ENCODE measurements around the gene ATP4B. TPM values are rescaled to one million over a fixed set of nuclear protein-coding genes. Genes with fewer than 3 reads are reported as not detected.

Gene ATP4B
- total RNA-seq, 4 donors from 2014 or later: not detected

- Histone ChIP-seq H3K27me3 (peaks cover 0 to 10% (median 0%) of the 10 kb centered on the region in 4 donors), H3K36me3 (no peaks in the 10 kb centered on the region), H3K4me1 (peaks cover 0 to 6% (median 0%) of the 10 kb centered on the region in 3 donors), H3K27ac (no peak overlapping the region), H3K9me3 (peaks cover 0 to 8% (median 0%) of the 10 kb centered on the region in 3 donors), H3K4me3 (no peak overlapping the region)
- TF ChIP-seq CTCF (IDR thresholded peaks at IDR 0.05) (no peak), POLR2A (IDR thresholded peaks at IDR 0.05) (no peak)
- intact Hi-C loops (cut with DNase I): no loop called here
- 57 to 60% methylated on average over 8 to 23 of the region's 42 CpGs for WGBS, 2 donors
- DNase-seq: no peak
Measured at GRCh38 chr13:113656831-113657671, 947 bp downstream of the ATP4B start.

GRCh38 chr13:113656003-113656588 lies 1.9 kb downstream of the ATP4B start:
- peaks cover 0 to 10% (median 0%) of the 10 kb centered on the region in 4 donors for H3K27me3 ChIP-seq
- H3K4me3 ChIP-seq: no peak overlapping the region
- peaks cover 0 to 1% (median 0%) of the 10 kb centered on the region in 3 donors for H3K9me3 ChIP-seq
- no peak overlapping the region for H3K27ac ChIP-seq
- H3K36me3 ChIP-seq: no peaks in the 10 kb centered on the region
- intact Hi-C loops (cut with DNase I): no loop called here
- no peak for DNase-seq
- peaks cover 0 to 6% (median 0%) of the 10 kb centered on the region in 3 donors for H3K4me1 ChIP-seq
- TF ChIP-seq POLR2A (IDR thresholded peaks at IDR 0.05): no peak
- no peak for TF ChIP-seq CTCF (IDR thresholded peaks at IDR 0.05)
- 70% methylated on average over 2 of the region's 25 CpGs; no CpG with 5 or more reads in 1 of the 2 donors for WGBS, 2 donors

GRCh38 chr13:113655346-113656002 lies 2.5 kb downstream of the ATP4B start:
- Histone ChIP-seq H3K4me1 (peaks cover 0 to 11% (median 0%) of the 10 kb centered on the region in 3 donors), H3K36me3 (no peaks in the 10 kb centered on the region), H3K9me3 (no peaks in the 10 kb centered on the region), H3K4me3 (no peak overlapping the region), H3K27ac (no peak overlapping the region), H3K27me3 (peaks cover 0 to 10% (median 0%) of the 10 kb centered on the region in 4 donors)
- no peak for TF ChIP-seq POLR2A (IDR thresholded peaks at IDR 0.05)
- DNase-seq: no peak
- intact Hi-C loops (cut with DNase I): no loop called here
- WGBS, 2 donors: 80 to 86% methylated on average over 1 of the region's 15 CpGs

DNA sequence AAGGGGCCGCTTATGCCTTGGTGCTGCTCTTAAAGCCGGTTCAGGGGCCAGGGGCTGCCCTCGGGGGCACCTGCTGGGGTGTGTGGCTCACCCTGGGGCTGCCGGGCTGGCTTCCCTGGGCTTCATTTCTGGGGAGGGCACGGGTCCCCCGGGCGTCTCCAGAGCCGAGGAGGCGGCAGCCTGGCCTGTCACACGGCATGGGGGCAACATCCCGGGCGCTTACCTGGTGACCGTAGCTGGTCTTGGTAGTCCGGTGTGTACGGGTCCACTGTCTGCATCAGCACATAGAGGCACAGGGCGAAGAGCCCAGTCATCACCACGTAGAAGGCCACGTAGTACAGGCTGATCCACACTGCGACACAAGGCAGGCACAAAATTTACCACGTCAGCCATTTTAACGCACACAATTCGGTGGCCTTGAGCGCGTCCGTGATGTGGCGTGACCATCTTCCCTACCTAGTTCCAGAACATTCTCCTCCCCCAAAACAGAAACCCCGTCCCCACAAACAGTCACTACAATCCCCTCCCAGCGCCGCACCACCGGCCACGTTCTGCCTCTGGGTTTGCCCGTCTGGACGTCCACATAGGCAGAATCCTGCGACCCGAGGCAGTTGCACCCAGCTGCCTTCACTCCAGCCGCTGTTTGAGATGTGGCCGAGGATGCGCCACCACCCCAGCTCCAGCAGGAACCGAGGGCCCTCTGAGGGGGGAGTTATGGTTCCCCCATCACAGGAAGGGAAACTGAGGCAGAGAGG lies 3.2 kb downstream of the ATP4B start:
- H3K27ac ChIP-seq: no peak overlapping the region
- intact Hi-C loops (cut with DNase I): no loop called here

More for the DNA sequence above, 3.2 kb downstream of the ATP4B start:
- TF ChIP-seq POLR2A (IDR thresholded peaks at IDR 0.05): no peak
- no peak for TF ChIP-seq CTCF (IDR thresholded peaks at IDR 0.05)
- Histone ChIP-seq H3K27me3 (peaks cover 0 to 10% (median 0%) of the 10 kb centered on the region in 4 donors), H3K4me1 (peaks cover 0 to 14% (median 0%) of the 10 kb centered on the region in 3 donors), H3K36me3 (no peaks in the 10 kb centered on the region), H3K4me3 (no peak overlapping the region), H3K9me3 (no peaks in the 10 kb centered on the region)
- no peak for DNase-seq
- 81 to 85% methylated on average over 14 to 20 of the region's 39 CpGs for WGBS, 2 donors
